OCI-LY1 (cell line): ENCODE data around the gene KHDC4.
A peak's percentile ranks its signal among the peaks of the same experiment; 100 is the strongest.

Experiments used
- H2AFZ ChIP-seq: fragments of 200-600 bp; sonication (generic), shearing (Covaris generic); 2 replicates; pipeline ENCODE4 v1.6.0; 2014; ENCODE audit warnings: antibody characterized with exemption, mild to moderate bottlenecking, low read length
- H3F3A ChIP-seq: fragments of 200-600 bp; sonication (generic), shearing (Covaris generic); 2 replicates; pipeline ENCODE4 v1.6.0; 2014; ENCODE audit warnings: mild to moderate bottlenecking, antibody characterized with exemption, low read length, moderate library complexity; ENCODE audit not compliant: insufficient read depth
- H3K27ac ChIP-seq: fragments of 200-600 bp; sonication (generic); 2 replicates; pipeline ENCODE4 v1.5.1; 2014; ENCODE audit warnings: low read length, mixed run types, mild to moderate bottlenecking, low read depth; ENCODE audit not compliant: poor library complexity, severe bottlenecking
- H3K27me3 ChIP-seq: fragments of 200-600 bp; sonication (generic); 2 replicates; pipeline ENCODE4 v1.6.0; 2014; ENCODE audit warnings: antibody characterized with exemption, mild to moderate bottlenecking, low read length, moderate library complexity; ENCODE audit not compliant: insufficient read depth
- H3K36me3 ChIP-seq: fragments of 200-600 bp; sonication (generic); 2 replicates; pipeline ENCODE4 v1.6.1; 2014; ENCODE audit warnings: mild to moderate bottlenecking, antibody characterized with exemption, low read length, moderate library complexity, mixed read lengths; ENCODE audit not compliant: insufficient read depth
- H3K4me1 ChIP-seq: fragments of 200-600 bp; sonication (generic); 2 replicates; pipeline ENCODE4 v1.5.1; 2014; ENCODE audit warnings: mild to moderate bottlenecking, low read length, moderate library complexity; ENCODE audit not compliant: insufficient read depth, severe bottlenecking
- H3K4me2 ChIP-seq: fragments of 200-600 bp; sonication (generic), shearing (Covaris generic); 2 replicates; pipeline ENCODE4 v1.6.1; 2014; ENCODE audit warnings: low read length
- H3K4me3 ChIP-seq: fragments of 200-600 bp; sonication (generic); 2 replicates; pipeline ENCODE4 v1.5.1; 2014; ENCODE audit warnings: low read length, low read depth, mild to moderate bottlenecking, mixed read lengths; ENCODE audit not compliant: poor library complexity, severe bottlenecking
- H3K79me2 ChIP-seq: fragments of 200-600 bp; shearing (Covaris generic); 2 replicates; pipeline ENCODE4 v1.6.1; 2016; ENCODE audit warnings: mixed run types, low read length, mixed read lengths; ENCODE audit not compliant: insufficient read depth
- H3K9ac ChIP-seq: fragments of 200-600 bp; sonication (generic), shearing (Covaris generic); 2 replicates; pipeline ENCODE4 v1.6.1; 2014; ENCODE audit warnings: mild to moderate bottlenecking, low read length, mixed read lengths
- H3K9me2 ChIP-seq: fragments of 200-600 bp; sonication (generic), shearing (Covaris generic); 2 replicates; pipeline ENCODE4 v1.6.1; 2014; ENCODE audit warnings: low read depth, mild to moderate bottlenecking, low read length, mixed read lengths
- H3K9me3 ChIP-seq: fragments of 200-600 bp; shearing (Covaris generic); 2 replicates; pipeline ENCODE4 v1.6.1; 2014; ENCODE audit warnings: low read length, mixed read lengths
- H4K20me1 ChIP-seq: fragments of 200-600 bp; sonication (generic), shearing (Covaris generic); 2 replicates; pipeline ENCODE4 v1.6.0; 2016; ENCODE audit warnings: mild to moderate bottlenecking, low read length; ENCODE audit not compliant: insufficient read depth
- EZH2 ChIP-seq: fragments of 200-600 bp; sonication (generic), shearing (Covaris generic); IDR thresholded peaks from 2 replicates; pipeline ENCODE4 v1.8.0; 2017; ENCODE audit warnings: borderline replicate concordance, mixed run types, mild to moderate bottlenecking, antibody characterized with exemption, low read length, moderate library complexity, mixed read lengths
- TF ChIP-seq, protein P1 (sequence below): fragments of 200-600 bp; sonication (generic), shearing (Covaris generic); IDR thresholded peaks from 2 replicates; pipeline ENCODE4 v1.5.1; 2017; ENCODE audit warnings: mild to moderate bottlenecking, antibody characterized with exemption, low read length, moderate library complexity, mixed read lengths

Gene KHDC4

GRCh38 chr1:155944444-155944799 is 10.2 kb upstream of the KHDC4 start:
- H3K9me2 ChIP-seq, result no peaks in the 10 kb centered on the region
- H3K4me3 ChIP-seq, result no peak overlapping the region
- H3K36me3 ChIP-seq, result peaks cover 35% of the 10 kb centered on the region
- H3F3A ChIP-seq, result no peaks in the 10 kb centered on the region
- peak overlapping the region; percentile 2; the same call in 1 of the 2 replicates for H3K9ac ChIP-seq
- no peaks in the 10 kb centered on the region for H4K20me1 ChIP-seq
- no peaks in the 10 kb centered on the region for H3K9me3 ChIP-seq
- H3K79me2 ChIP-seq, result no peaks in the 10 kb centered on the region
- no peak for TF ChIP-seq EZH2
- TF ChIP-seq, protein P1, sequence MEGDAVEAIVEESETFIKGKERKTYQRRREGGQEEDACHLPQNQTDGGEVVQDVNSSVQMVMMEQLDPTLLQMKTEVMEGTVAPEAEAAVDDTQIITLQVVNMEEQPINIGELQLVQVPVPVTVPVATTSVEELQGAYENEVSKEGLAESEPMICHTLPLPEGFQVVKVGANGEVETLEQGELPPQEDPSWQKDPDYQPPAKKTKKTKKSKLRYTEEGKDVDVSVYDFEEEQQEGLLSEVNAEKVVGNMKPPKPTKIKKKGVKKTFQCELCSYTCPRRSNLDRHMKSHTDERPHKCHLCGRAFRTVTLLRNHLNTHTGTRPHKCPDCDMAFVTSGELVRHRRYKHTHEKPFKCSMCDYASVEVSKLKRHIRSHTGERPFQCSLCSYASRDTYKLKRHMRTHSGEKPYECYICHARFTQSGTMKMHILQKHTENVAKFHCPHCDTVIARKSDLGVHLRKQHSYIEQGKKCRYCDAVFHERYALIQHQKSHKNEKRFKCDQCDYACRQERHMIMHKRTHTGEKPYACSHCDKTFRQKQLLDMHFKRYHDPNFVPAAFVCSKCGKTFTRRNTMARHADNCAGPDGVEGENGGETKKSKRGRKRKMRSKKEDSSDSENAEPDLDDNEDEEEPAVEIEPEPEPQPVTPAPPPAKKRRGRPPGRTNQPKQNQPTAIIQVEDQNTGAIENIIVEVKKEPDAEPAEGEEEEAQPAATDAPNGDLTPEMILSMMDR, result no peak
- no peaks in the 10 kb centered on the region for H3K27me3 ChIP-seq
- peak overlapping the region; percentile 91 for H3K27ac ChIP-seq
- H3K4me2 ChIP-seq, result peak overlapping the region; percentile 5; the same call in 1 of the 2 replicates
- H2AFZ ChIP-seq, result no peak overlapping the region
- peaks cover 91% of the 10 kb centered on the region for H3K4me1 ChIP-seq

DNA sequence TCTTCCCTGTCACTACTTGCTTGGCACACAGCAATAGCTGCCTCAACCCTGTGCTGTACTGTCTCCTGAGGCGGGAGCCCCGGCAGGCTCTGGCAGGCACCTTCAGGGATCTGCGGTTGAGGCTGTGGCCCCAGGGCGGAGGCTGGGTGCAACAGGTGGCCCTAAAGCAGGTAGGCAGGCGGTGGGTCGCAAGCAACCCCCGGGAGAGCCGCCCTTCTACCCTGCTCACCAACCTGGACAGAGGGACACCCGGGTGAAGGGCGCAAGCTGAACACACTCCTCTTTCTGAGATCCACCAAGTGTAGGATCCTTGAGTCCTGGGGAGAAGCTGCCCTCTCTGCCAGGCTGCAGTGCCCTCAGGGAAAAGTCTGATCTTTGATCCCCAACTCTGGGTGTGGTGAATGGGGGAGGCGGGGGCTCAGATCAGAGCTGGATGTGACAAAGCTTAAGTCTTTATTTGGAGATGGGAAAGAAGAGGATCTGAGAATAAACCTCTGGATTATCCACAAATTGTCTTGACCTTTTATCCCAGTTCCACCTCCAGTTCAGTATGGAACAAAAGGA is 8.4 kb upstream of the KHDC4 start:
- Histone ChIP-seq H3K9ac (no peak overlapping the region; the same call in 1 of the 2 replicates), H2AFZ (no peak overlapping the region), H3K4me3 (no peak overlapping the region), H3K9me2 (no peaks in the 10 kb centered on the region), H4K20me1 (no peaks in the 10 kb centered on the region), H3K27me3 (no peaks in the 10 kb centered on the region), H3K4me1 (peaks cover 85% of the 10 kb centered on the region), H3K27ac (peak overlapping the region; percentile 91), H3F3A (no peaks in the 10 kb centered on the region), H3K36me3 (peaks cover 21% of the 10 kb centered on the region), H3K4me2 (no peak overlapping the region; the same call in 1 of the 2 replicates), H3K9me3 (no peaks in the 10 kb centered on the region), H3K79me2 (no peaks in the 10 kb centered on the region)
- TF ChIP-seq, protein P1, result no peak
- TF ChIP-seq EZH2, result no peak

DNA sequence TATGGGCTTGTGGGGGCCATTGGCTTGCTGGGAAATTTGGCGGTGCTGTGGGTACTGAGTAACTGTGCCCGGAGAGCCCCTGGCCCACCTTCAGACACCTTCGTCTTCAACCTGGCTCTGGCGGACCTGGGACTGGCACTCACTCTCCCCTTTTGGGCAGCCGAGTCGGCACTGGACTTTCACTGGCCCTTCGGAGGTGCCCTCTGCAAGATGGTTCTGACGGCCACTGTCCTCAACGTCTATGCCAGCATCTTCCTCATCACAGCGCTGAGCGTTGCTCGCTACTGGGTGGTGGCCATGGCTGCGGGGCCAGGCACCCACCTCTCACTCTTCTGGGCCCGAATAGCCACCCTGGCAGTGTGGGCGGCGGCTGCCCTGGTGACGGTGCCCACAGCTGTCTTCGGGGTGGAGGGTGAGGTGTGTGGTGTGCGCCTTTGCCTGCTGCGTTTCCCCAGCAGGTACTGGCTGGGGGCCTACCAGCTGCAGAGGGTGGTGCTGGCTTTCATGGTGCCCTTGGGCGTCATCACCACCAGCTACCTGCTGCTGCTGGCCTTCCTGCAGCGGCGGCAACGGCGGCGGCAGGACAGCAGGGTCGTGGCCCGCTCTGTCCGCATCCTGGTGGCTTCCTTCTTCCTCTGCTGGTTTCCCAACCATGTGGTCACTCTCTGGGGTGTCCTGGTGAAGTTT is 7.8 kb upstream of the KHDC4 start:
- Histone ChIP-seq H3K27ac (peak overlapping the region; percentile 73), H3K36me3 (peaks cover 14% of the 10 kb centered on the region; the same call in 1 of the 2 replicates), H3K9me3 (no peaks in the 10 kb centered on the region), H3K27me3 (no peaks in the 10 kb centered on the region), H3K9ac (no peak overlapping the region; the same call in 1 of the 2 replicates), H3K4me2 (peak overlapping the region; percentile 15; the same call in 1 of the 2 replicates), H3K4me3 (no peak overlapping the region), H4K20me1 (no peaks in the 10 kb centered on the region), H3F3A (no peaks in the 10 kb centered on the region), H3K4me1 (peaks cover 79% of the 10 kb centered on the region), H3K9me2 (no peaks in the 10 kb centered on the region), H3K79me2 (no peaks in the 10 kb centered on the region), H2AFZ (no peak overlapping the region)
- TF ChIP-seq, protein P1, result no peak
